Measurements from ENCODE around the gene SLC30A1. TPM values are rescaled to one million over a fixed set of nuclear protein-coding genes. Genes with fewer than 3 reads are reported as not detected.

The SLC30A1 gene
- total and polyA plus RNA-seq, 10 of the 15 experiments (the other 5 are each of a cell fraction or from before 2014, with no cell fraction given), result 3.5 to 14.1 (median 8.8) TPM

- TF ChIP-seq, protein P1, sequence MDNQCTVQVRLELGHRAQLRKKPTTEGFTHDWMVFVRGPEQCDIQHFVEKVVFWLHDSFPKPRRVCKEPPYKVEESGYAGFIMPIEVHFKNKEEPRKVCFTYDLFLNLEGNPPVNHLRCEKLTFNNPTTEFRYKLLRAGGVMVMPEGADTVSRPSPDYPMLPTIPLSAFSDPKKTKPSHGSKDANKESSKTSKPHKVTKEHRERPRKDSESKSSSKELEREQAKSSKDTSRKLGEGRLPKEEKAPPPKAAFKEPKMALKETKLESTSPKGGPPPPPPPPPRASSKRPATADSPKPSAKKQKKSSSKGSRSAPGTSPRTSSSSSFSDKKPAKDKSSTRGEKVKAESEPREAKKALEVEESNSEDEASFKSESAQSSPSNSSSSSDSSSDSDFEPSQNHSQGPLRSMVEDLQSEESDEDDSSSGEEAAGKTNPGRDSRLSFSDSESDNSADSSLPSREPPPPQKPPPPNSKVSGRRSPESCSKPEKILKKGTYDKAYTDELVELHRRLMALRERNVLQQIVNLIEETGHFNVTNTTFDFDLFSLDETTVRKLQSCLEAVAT (IDR thresholded peaks at IDR 0.05), result no peak
- TF ChIP-seq SRF (IDR thresholded peaks at IDR 0.05; ENCODE audit: low read depth in 2 of 2, low read length in 2 of 2) (no peak), IKZF1 (conservative IDR thresholded peaks at IDR 0.05) (no peak), GATAD2B (conservative IDR thresholded peaks at IDR 0.05; ENCODE audit: low read depth) (no peak)
These were observed 37.1 kb downstream of the SLC30A1 start (continued) for GRCh38 chr1:211541720-211542477.

DNA sequence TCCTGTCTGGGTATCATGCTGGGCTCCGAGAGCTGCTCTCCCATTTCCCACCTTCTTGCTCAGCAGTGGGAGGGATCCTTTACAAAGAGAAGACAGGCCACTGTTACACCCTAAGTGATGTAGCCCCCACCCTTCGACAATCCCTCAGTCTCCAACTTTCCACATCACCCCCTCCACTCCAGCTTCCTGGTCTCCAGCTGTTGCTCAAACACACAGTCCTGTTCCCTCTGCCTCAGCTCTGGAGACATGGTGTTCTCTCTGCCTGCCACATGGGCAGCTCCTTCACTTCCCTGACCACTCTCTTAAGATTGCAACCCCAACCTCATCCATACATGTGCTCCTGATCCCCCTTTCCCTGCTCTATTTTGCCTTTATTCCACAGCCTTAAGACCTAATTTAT is 37.7 kb downstream of the SLC30A1 start:
- ATAC-seq, result no peak
- ChIA-PET CTCF (interaction anchor here (1.5 to 1.8 kb wide), 2 partner anchors 27 to 73 kb away, joined by 4 to 8 read pairs; no protein-coding TSS in a partner anchor), SMC1A (ENCODE audit: uncharacterized antibody, unreplicated experiment) (interaction anchor here (0.9 to 1.6 kb wide), 3 partner anchors 13 to 25 kb away, joined by 3 to 4 read pairs (median 4); no protein-coding TSS in a partner anchor), RAD21 (ENCODE audit: unreplicated experiment) (no interaction called here), POLR2A (no interaction called here)
- Histone ChIP-seq H4K20me1 (ENCODE audit: control insufficient read depth, insufficient read depth) (no peaks in the 10 kb centered on the region), H3K79me2 (ENCODE audit: control insufficient read depth, insufficient read depth, low read length) (no peaks in the 10 kb centered on the region), H3K27me3 (replicated peaks in 1 of 2; ENCODE audit: control insufficient read depth in 2 of 2, insufficient read depth in 2 of 2, low read length in 1 of 2) (no peaks in the 10 kb centered on the region), H3K4me1 (ENCODE audit: control insufficient read depth, insufficient read depth, low read length) (no peaks in the 10 kb centered on the region), H3K9ac (ENCODE audit: control insufficient read depth, insufficient read depth, low read length) (no peak overlapping the region), H3K4me2 (ENCODE audit: control insufficient read depth, insufficient read depth) (no peak overlapping the region), H3K36me3 (ENCODE audit: control insufficient read depth in 2 of 2, insufficient read depth in 2 of 2, low read length in 1 of 2) (no peaks in the 10 kb centered on the region), H2AFZ (ENCODE audit: control insufficient read depth, low read depth, low read length) (no peak overlapping the region), H3K4me3 (no peak overlapping the region), H3K27ac (ENCODE audit: control insufficient read depth, insufficient read depth) (no peak overlapping the region), H3K9me3 (replicated peaks; ENCODE audit: control insufficient read depth, insufficient read depth, low read length) (peaks cover 5% of the 10 kb centered on the region; the same call in 2 of the 3 replicates)
- DNase-seq (ENCODE audit: low read depth, low spot score), result no peak
- WGBS (ENCODE audit: insufficient coverage, insufficient replicate concordance, low lambda C conversion rate, missing lambda C conversion rate), result 87% methylated on average over 2 of the region's 2 CpGs
- no peak for FAIRE-seq
- no TSS peak for BruUV-seq (replicated peaks)
- in situ Hi-C loops (cut with MboI) (no loop called here), intact Hi-C loops (cut with micrococcal nuclease; ENCODE audit: unreplicated experiment) (no loop called here)
- TF ChIP-seq SMAD5 (IDR thresholded peaks at IDR 0.05; ENCODE audit: low read depth) (no peak), NBN (IDR thresholded peaks at IDR 0.05) (no peak), GABPA (IDR thresholded peaks at IDR 0.05; ENCODE audit: low read depth) (no peak), MYC (IDR thresholded peaks at IDR 0.05; ENCODE audit: insufficient read depth, insufficient read length, insufficient replicate concordance, low read length, severe bottlenecking) (no peak), RFX5 (IDR thresholded peaks at IDR 0.05; ENCODE audit: low read depth, low read length) (no peak), NFYB (IDR thresholded peaks at IDR 0.05; ENCODE audit: insufficient read depth, low read depth, low read length) (no peak), HCFC1 (IDR thresholded peaks at IDR 0.05; ENCODE audit: low read length) (no peak), MTA2 (IDR thresholded peaks at IDR 0.05; ENCODE audit: low read depth) (no peak), PML (IDR thresholded peaks at IDR 0.05; ENCODE audit: low read length) (no peak), CEBPB (IDR thresholded peaks at IDR 0.05; ENCODE audit: borderline replicate concordance in 1 of 2, low read depth in 2 of 2, low read length in 2 of 2) (no peak), SIN3A (IDR thresholded peaks at IDR 0.05; ENCODE audit: low read depth, low read length) (no peak), LARP7 (IDR thresholded peaks at IDR 0.05) (no peak), ZNF217 (IDR thresholded peaks at IDR 0.05) (no peak), ATF2 (IDR thresholded peaks at IDR 0.05; ENCODE audit: low read length) (no peak)
- TF ChIP-seq, protein P2, sequence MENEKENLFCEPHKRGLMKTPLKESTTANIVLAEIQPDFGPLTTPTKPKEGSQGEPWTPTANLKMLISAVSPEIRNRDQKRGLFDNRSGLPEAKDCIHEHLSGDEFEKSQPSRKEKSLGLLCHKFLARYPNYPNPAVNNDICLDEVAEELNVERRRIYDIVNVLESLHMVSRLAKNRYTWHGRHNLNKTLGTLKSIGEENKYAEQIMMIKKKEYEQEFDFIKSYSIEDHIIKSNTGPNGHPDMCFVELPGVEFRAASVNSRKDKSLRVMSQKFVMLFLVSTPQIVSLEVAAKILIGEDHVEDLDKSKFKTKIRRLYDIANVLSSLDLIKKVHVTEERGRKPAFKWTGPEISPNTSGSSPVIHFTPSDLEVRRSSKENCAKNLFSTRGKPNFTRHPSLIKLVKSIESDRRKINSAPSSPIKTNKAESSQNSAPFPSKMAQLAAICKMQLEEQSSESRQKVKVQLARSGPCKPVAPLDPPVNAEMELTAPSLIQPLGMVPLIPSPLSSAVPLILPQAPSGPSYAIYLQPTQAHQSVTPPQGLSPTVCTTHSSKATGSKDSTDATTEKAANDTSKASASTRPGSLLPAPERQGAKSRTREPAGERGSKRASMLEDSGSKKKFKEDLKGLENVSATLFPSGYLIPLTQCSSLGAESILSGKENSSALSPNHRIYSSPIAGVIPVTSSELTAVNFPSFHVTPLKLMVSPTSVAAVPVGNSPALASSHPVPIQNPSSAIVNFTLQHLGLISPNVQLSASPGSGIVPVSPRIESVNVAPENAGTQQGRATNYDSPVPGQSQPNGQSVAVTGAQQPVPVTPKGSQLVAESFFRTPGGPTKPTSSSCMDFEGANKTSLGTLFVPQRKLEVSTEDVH (IDR thresholded peaks at IDR 0.05; ENCODE audit: low read depth, partially characterized antibody), result no peak
